ENCODE data around the gene STING1.

DNA sequence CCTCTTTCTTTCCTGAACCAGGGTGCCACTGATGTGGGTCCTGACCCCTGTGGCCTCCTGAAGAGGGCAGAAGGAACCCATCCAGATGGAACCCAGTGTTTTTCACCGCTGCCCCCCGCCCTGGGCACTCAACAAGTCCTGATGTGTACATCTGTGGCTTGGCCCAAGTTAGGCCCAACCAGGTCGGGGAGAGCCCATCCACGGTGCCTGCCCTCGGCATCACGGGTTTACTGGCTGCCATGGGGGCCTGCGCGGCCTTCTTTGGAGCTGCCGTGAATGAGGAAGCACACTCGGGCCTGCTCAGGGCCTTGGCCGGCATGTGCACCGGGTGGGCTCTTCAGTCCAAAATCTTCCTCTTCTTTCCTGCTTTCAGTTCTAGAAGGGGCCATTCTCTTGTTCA is 25.8 kb downstream of the STING1 start:
- TF ChIP-seq, protein P1, sequence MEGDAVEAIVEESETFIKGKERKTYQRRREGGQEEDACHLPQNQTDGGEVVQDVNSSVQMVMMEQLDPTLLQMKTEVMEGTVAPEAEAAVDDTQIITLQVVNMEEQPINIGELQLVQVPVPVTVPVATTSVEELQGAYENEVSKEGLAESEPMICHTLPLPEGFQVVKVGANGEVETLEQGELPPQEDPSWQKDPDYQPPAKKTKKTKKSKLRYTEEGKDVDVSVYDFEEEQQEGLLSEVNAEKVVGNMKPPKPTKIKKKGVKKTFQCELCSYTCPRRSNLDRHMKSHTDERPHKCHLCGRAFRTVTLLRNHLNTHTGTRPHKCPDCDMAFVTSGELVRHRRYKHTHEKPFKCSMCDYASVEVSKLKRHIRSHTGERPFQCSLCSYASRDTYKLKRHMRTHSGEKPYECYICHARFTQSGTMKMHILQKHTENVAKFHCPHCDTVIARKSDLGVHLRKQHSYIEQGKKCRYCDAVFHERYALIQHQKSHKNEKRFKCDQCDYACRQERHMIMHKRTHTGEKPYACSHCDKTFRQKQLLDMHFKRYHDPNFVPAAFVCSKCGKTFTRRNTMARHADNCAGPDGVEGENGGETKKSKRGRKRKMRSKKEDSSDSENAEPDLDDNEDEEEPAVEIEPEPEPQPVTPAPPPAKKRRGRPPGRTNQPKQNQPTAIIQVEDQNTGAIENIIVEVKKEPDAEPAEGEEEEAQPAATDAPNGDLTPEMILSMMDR (IDR thresholded peaks at IDR 0.05; ENCODE audit: insufficient read depth, low read length, poor library complexity, severe bottlenecking): no peak
- TF ChIP-seq EZH2phosphoT487 (conservative IDR thresholded peaks at IDR 0.05; ENCODE audit: low read length): no peak
